GM12872 (cell line): ENCODE data around the gene ABHD16A.

Source experiments
- TF ChIP-seq, protein P1 (sequence below): IDR thresholded peaks from 3 replicates; pipeline ENCODE4 v1.5.1; 2011; ENCODE audit warnings: low read depth, mild to moderate bottlenecking, low read length, moderate library complexity; ENCODE audit not compliant: insufficient read depth

The ABHD16A gene

GRCh38 chr6:31693535-31693934, 9.6 kb downstream of the ABHD16A start:
- TF ChIP-seq, protein P1, sequence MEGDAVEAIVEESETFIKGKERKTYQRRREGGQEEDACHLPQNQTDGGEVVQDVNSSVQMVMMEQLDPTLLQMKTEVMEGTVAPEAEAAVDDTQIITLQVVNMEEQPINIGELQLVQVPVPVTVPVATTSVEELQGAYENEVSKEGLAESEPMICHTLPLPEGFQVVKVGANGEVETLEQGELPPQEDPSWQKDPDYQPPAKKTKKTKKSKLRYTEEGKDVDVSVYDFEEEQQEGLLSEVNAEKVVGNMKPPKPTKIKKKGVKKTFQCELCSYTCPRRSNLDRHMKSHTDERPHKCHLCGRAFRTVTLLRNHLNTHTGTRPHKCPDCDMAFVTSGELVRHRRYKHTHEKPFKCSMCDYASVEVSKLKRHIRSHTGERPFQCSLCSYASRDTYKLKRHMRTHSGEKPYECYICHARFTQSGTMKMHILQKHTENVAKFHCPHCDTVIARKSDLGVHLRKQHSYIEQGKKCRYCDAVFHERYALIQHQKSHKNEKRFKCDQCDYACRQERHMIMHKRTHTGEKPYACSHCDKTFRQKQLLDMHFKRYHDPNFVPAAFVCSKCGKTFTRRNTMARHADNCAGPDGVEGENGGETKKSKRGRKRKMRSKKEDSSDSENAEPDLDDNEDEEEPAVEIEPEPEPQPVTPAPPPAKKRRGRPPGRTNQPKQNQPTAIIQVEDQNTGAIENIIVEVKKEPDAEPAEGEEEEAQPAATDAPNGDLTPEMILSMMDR = no peak

GRCh38 chr6:31692886-31693285, 10.2 kb downstream of the ABHD16A start:
- TF ChIP-seq, protein P1 = no peak

GRCh38 chr6:31692353-31692752, 10.8 kb downstream of the ABHD16A start:
- TF ChIP-seq, protein P1 = no peak

- TF ChIP-seq, protein P1 = no peak
Measured at GRCh38 chr6:31691564-31692108, 11.5 kb downstream of the ABHD16A start.

DNA sequence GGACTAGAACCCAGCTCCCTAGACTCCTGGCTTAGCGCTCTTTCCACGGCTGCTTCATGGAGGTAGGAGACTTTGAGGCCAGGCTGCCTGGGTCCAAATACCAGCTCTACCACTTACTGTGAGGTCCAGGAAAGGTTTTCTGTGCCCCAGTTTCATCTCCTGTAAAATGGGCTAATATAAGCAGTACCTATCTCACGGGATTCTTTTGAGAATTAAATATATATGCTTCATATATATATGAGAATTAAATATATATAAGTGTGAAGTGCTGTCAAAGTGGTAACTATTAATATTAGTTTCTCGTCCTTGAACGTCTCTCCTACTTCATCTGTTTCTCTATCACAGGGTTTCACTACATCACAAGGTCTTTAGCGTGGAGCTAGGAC, 12.1 kb downstream of the ABHD16A start:
- TF ChIP-seq, protein P1 = no peak

DNA sequence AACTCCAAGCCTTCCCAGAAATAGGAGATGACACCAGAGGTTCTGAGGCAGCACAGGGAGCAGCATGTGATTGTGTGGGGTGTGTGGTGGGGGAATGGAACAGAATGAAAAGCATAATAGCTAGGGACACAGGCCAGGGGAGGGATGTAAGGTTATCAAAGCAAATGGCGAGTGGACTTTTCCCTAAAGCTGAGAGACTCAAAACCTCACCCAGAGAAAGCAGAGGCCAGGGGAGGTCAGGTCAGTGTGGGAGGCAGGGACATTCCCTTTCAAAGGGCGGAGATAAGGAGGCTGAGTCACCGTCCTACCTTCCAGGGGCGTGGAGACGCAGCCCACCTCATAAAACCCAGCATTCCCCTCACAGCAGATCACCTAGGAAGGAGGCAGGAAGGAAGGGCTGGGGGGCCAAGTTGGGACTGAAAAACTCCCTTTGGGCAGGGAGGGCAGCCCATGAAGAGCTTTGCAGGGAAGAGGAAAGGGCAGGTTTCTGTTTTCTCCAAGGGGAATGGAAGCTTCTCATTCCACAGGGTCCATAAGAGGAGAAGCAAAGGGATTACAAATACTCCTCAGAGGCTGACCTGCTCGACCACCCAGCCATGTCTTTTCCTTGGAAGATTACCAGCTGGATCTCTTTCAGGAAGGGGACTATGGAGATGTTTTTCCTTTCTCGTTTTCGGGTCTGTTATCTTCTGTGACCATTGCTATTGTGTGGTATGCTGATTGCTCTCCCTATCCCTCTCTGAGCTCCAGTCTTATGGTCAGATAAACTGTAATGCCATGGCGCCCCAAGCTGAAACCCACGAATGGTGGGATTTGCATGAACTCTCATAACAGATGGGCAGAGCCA, 12.7 kb downstream of the ABHD16A start:
- TF ChIP-seq, protein P1 = no peak

DNA sequence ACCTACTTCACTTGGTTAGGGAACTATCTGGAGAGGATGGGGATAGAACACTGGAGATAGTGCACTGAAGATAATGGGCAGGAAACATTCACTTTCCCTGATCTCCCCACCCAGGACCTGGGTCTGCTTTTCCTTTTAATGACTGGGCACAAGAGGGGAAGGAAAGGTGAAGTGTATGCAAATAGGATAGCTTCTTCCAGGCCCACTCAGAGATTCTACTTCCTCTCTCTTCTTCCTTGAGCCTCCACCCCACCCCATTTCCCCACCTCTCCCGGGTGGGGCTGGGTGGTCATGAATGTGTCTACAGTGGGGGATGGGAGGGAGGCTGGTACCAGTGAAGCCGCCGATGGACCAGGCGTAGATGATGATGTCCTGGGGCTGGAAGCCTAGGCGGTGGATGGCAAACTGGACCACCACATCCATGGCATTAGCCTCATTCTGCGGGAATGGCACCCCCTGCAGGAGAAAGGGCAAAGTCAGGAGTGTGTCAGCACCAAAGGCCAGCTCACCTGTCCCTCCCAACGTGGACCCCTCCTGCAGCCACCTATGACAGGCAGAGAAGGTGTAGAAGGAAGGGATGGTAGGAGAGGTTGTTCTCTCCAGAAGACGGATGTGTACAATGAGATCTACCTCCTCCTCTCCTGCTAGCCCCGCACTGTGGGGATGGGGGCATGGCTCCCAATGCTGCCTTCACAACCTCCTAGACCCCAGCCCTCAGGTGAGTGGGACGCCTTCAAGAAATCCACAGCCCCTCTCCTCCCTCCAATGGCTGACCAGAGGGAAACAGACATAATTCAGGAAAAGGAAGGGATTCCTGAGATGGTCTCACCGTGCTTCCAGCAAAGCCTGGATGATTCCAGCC, 13.6 kb downstream of the ABHD16A start:
- TF ChIP-seq, protein P1 = peak; percentile 58
